ENCODE data around the gene PYROXD2.

Gene PYROXD2

GRCh38 chr10:98414578-98414931, 427 bp downstream of the PYROXD2 start:
- no peak for DNase-seq (ENCODE audit: low spot score)

GRCh38 chr10:98411768-98412167, 3.2 kb downstream of the PYROXD2 start:
- DNase-seq (ENCODE audit: low spot score): no peak

- no peak for DNase-seq (ENCODE audit: low spot score)
Measured at GRCh38 chr10:98411166-98411565, 3.8 kb downstream of the PYROXD2 start.

GRCh38 chr10:98410759-98411158, 4.2 kb downstream of the PYROXD2 start:
- no peak for DNase-seq (ENCODE audit: low spot score)

GRCh38 chr10:98410135-98410743, 4.7 kb downstream of the PYROXD2 start:
- no peak for DNase-seq (ENCODE audit: low spot score)

- DNase-seq (ENCODE audit: low spot score): no peak
Measured at GRCh38 chr10:98408799-98409198, 6.2 kb downstream of the PYROXD2 start.

GRCh38 chr10:98407744-98408241, 7.2 kb downstream of the PYROXD2 start:
- DNase-seq (ENCODE audit: low spot score): no peak

- no peak for DNase-seq (ENCODE audit: low spot score)
Measured at GRCh38 chr10:98407017-98407743, 7.8 kb downstream of the PYROXD2 start.

- DNase-seq (ENCODE audit: low spot score): no peak
Measured at GRCh38 chr10:98405422-98405821, 9.6 kb downstream of the PYROXD2 start.

GRCh38 chr10:98404571-98405359, 10.2 kb downstream of the PYROXD2 start:
- DNase-seq (ENCODE audit: low spot score): no peak

GRCh38 chr10:98403812-98404504, 11.0 kb downstream of the PYROXD2 start:
- DNase-seq (ENCODE audit: low spot score): no peak

- DNase-seq (ENCODE audit: low spot score): no peak
Measured at GRCh38 chr10:98402931-98403718, 11.9 kb downstream of the PYROXD2 start.

- DNase-seq (ENCODE audit: low spot score): no peak
Measured at GRCh38 chr10:98402478-98402877, 12.5 kb downstream of the PYROXD2 start.

- no peak for DNase-seq (ENCODE audit: low spot score)
Measured at GRCh38 chr10:98400482-98400881, 14.5 kb downstream of the PYROXD2 start.

GRCh38 chr10:98399784-98400183, 15.2 kb downstream of the PYROXD2 start:
- no peak for DNase-seq (ENCODE audit: low spot score)

- DNase-seq (ENCODE audit: low spot score): no peak
Measured at GRCh38 chr10:98397089-98397600, 17.8 kb downstream of the PYROXD2 start.

GRCh38 chr10:98396096-98397063, 18.6 kb downstream of the PYROXD2 start:
- DNase-seq (ENCODE audit: low spot score): no peak

- DNase-seq (ENCODE audit: low spot score): no peak
Measured at GRCh38 chr10:98394851-98395440, 20.0 kb downstream of the PYROXD2 start.

- peak; percentile 91 for DNase-seq (ENCODE audit: low spot score)
Measured at GRCh38 chr10:98391578-98391991, 23.4 kb downstream of the PYROXD2 start.

GRCh38 chr10:98391065-98391464, 23.9 kb downstream of the PYROXD2 start:
- DNase-seq (ENCODE audit: low spot score): no peak

Data from cerebellar cortex (tissue), 1 donor.